GM10266 (cell line): ENCODE results near the gene RAB10.

ENCODE experiments used
- DNase-seq: peaks from one replicate; pipeline ENCODE4 v3.0.0; 2012; ENCODE audit errors: extremely low spot score
- CTCF ChIP-seq: IDR thresholded peaks from 2 replicates; pipeline ENCODE4 v1.5.1; 2012; ENCODE audit warnings: mild to moderate bottlenecking, low read depth; ENCODE audit not compliant: control insufficient read depth, insufficient read depth; ENCODE audit errors: missing control alignments

Gene RAB10

GRCh38 chr2:26169681-26170414 lies 136.0 kb downstream of the RAB10 start:
- DNase-seq = peak; percentile 4
- TF ChIP-seq CTCF = no peak

- DNase-seq = no peak
- TF ChIP-seq CTCF = no peak
Measured at GRCh38 chr2:26170795-26171194, 136.9 kb downstream of the RAB10 start.

- TF ChIP-seq CTCF = no peak
- peak; percentile 41 for DNase-seq
Measured at GRCh38 chr2:26172189-26172870, 138.4 kb downstream of the RAB10 start.

GRCh38 chr2:26172871-26173775 lies 139.2 kb downstream of the RAB10 start, which contains the start of gene GAREM2:
GAREM2 (plus strand) TSS chr2:26173088; CDS start chr2:26173221, 133 bp downstream.
- TF ChIP-seq CTCF = no peak
- DNase-seq = peak; percentile 67

GRCh38 chr2:26173776-26174482 lies 140.0 kb downstream of the RAB10 start:
- no peak for TF ChIP-seq CTCF
- DNase-seq = no peak

GRCh38 chr2:26174691-26175465 lies 141.0 kb downstream of the RAB10 start:
- no peak for DNase-seq
- no peak for TF ChIP-seq CTCF
